GM21360 (cell line): Measurements from ENCODE around the gene OSCP1.
A peak's percentile ranks its signal among the peaks of the same experiment; 100 is the strongest.
"Not testable (repeated sequence)": the region's sequence is repeated elsewhere in the genome, so short reads cannot be mapped to it uniquely, and the experiment has no call there.

ENCODE experiments used
- ATAC-seq: cut with Tn5 transposase; IDR thresholded peaks from one replicate; pipeline ENCODE4 v1.9.1; 2021; ENCODE audit warnings: mild to moderate bottlenecking, moderate library complexity; ENCODE audit not compliant: unreplicated experiment

Gene OSCP1, protein sequence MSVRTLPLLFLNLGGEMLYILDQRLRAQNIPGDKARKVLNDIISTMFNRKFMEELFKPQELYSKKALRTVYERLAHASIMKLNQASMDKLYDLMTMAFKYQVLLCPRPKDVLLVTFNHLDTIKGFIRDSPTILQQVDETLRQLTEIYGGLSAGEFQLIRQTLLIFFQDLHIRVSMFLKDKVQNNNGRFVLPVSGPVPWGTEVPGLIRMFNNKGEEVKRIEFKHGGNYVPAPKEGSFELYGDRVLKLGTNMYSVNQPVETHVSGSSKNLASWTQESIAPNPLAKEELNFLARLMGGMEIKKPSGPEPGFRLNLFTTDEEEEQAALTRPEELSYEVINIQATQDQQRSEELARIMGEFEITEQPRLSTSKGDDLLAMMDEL

DNA sequence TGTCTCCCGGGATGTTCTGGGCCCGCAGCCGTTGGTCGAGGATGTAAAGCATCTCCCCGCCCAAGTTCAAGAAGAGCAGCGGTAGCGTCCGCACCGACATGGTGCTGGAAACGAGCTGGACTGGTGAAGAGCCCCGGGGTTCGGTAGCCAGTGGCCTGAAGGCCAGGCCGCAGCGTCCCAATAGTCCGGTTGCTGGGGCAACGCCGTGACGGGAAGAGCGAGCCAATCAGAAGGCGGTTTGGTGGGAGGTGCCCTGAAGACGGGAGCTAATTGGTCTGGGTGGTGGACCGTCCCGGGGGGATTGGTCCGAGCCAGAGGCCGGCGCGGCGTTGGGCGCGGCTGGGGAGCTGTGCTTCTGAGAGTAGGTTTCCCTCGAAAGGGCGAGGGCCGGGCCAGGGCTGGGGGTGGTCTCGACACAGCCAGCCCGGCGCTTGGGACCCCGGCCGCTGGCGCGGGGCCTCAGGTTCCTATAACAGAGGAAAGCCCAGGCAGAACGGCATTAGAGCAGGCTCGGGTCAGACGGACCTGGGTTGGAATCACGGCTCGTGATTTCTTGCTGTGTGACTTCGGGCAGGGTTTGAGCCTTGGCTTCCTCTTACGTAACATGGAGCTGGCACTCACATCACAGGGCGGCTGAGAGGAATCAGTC, at the start of gene OSCP1:
TSS of gene OSCP1 (minus strand) at position 182 of the 649 bp plus-strand sequence. CDS start at position 100, 82 bp downstream.
- ATAC-seq = peak; percentile 92

- no peak for ATAC-seq
Measured at GRCh38 chr1:36497207-36497606, 47.0 kb upstream of the OSCP1 start.

DNA sequence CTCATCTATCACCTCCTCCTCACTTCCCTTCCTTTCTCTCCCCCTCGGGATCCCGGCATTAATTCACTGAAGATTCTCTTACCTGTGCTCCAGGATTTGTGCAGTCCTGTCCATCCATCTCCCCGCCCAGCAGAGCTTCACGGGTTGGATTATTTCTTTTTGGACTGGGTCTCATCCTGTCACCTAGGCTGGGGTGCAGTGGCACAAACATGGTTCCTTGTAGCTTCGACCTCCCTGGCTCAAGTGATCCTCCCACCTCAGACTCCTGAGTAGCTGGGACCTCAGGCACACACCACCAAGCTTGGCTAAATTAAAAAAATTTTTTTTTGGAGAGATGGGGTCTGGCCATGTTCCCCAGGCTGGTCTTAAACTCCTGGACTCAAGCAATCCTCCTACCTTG, 44.7 kb upstream of the OSCP1 start:
- ATAC-seq = no peak

DNA sequence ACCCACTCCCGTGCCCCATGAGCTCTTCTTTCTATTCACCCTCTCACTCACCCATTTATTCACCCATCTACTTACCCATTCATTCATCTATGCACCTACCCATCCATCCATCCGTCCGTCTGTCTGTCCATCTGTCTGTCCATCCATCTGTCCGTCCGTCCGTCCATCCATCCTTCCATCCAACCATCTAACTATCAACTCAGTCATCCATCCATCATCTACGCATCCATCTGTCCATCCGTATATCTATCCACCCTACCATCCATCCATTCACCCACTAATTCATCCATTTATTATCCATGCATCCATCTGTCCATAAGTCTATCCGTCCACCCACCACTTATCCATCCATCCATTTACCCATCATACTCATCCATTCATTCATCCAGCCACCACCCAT, 43.3 kb upstream of the OSCP1 start:
- ATAC-seq = no peak

DNA sequence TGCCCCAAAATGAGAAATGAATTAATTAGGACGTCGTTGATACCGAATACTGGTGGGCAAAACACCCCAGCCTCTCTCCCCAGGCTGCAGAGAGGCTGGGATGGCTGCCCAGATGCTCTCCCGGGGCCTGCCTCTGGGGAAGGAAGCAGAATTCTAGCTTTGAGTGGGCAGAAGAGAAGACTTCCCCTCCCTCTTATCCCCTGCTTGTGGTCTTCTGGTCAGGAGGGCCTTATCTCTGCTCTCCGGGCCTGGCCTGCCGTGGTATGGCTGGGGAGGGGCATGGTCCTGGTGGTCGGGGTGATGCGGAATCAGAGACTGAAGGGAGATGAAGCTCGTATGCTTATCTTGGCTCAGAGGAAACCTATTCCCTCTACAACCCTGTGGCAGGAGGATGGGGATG, 42.2 kb upstream of the OSCP1 start:
- no peak for ATAC-seq

DNA sequence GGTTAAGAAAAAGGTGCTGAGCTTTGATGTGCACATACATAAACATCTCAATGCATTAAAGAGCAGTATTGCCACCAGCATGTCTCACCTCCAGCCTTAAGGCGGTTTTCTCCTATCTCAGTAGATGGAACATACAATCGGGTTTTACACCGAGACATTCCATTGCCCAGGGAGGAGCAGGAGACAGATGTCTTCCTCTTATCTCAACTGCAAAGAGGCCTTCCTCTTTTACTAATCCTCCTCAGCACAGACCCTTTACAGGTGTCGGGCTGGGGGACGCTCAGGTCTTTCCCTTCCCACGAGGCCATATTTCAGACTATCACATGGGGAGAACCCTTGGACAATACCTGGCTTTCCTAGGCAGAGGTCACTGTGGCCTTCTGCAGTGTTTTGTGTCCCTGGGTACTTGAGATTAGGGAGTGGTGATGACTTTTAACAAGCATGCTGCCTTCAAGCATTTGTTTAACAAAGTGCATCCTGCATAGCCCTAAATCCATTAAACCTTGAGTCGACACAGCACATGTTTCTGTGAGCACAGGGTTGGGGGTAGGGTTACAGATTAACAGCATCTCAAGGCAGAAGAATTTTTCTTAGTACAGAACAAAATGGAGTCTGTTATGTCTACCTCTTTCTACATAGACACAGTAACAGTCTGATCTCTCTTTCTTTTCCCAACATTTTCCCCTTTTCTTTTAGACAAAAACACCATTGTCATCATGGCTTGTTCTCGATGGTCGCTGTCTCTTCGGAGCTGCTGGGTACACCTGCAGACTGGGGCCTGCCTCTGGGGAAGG, 39.2 kb upstream of the OSCP1 start:
- ATAC-seq = not testable (repeated sequence)

GRCh38 chr1:36487906-36488305, 37.7 kb upstream of the OSCP1 start:
- ATAC-seq = no peak

GRCh38 chr1:36487336-36487725, 37.1 kb upstream of the OSCP1 start:
- not testable (repeated sequence) for ATAC-seq

DNA sequence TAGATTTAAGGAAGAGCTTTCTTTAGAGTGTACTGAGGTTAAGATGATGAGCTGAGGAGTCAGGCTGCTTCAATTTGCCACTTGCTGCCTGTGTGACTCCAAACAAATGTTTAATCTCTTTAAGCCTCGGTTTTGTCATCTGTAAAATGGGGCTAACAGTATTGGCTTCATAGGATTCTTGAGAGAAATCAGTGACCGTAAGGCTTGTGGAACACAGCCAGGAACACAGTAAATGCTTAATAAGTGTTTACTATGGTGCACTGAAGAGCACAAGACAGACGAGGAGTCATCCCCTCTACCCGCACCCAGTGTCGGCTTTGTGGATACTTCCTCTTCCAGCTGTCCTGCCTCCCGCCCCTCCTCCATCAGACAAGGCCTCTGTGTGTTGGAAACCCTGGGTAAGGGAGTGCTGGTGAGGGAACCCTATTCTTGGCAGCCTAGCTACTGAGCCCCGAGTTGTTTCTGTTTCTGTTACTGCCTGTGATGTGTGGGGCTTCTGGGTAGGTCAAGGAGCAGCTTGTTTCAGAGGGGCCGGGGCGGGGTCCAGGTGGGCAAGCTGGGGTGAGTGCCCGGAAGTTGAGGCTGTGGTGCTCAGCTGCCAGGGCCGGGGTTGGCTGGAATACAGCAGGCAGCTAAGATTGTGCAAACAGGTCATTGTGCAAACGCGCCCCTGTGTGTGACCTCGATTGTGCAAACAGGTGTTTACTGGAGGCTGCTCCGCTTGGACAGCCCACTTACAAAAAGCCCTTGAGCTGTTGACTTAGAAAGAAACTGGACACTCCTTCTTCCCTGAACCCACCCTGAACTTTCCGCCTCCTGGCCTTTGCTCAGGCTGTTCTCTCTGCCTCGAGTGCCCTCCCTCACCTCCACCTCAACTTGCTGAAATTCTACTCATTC, 36.4 kb upstream of the OSCP1 start:
- ATAC-seq = no peak

- no peak for ATAC-seq
Measured at GRCh38 chr1:36486093-36486438, 35.8 kb upstream of the OSCP1 start.

- no peak for ATAC-seq
Measured at GRCh38 chr1:36484099-36484498, 33.8 kb upstream of the OSCP1 start.

DNA sequence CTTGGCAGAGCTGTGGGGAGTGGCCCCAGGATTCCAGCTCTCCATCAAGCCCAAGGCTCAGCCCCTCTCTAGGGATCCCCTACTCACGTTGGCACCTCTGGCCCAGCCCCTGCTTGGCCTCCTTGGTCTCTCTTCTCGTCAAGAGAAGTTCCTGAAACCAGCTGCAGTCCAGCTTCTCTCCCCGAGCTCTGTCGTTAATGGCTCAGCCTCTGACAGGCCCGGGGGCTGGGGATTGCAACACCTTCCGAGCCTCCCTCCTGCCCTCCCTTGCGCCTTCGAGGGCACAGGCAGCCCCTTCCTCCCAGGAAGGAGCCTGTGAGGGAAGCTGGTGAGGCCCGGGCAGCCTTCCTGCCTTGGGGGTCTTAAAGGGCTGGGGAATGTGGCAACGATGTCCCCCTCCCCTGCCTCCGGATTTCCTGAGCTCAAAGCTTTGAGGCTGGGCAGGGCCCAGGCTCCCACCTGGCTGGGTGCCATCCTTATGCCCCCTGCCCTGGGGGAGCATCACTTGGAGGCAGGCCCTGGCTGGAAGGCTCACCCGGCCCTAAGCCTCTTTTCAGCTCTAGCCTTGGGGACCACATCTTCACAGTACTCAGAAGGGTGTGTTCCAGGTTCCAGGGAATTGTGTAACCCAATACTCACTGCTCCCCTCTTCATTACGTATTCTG, 32.6 kb upstream of the OSCP1 start, which contains the start of gene CSF3R:
TSS of gene CSF3R (minus strand) at position 190 of the 665 bp plus-strand sequence. CDS start 3,417 bp downstream, outside the sequence.
- no peak for ATAC-seq

DNA sequence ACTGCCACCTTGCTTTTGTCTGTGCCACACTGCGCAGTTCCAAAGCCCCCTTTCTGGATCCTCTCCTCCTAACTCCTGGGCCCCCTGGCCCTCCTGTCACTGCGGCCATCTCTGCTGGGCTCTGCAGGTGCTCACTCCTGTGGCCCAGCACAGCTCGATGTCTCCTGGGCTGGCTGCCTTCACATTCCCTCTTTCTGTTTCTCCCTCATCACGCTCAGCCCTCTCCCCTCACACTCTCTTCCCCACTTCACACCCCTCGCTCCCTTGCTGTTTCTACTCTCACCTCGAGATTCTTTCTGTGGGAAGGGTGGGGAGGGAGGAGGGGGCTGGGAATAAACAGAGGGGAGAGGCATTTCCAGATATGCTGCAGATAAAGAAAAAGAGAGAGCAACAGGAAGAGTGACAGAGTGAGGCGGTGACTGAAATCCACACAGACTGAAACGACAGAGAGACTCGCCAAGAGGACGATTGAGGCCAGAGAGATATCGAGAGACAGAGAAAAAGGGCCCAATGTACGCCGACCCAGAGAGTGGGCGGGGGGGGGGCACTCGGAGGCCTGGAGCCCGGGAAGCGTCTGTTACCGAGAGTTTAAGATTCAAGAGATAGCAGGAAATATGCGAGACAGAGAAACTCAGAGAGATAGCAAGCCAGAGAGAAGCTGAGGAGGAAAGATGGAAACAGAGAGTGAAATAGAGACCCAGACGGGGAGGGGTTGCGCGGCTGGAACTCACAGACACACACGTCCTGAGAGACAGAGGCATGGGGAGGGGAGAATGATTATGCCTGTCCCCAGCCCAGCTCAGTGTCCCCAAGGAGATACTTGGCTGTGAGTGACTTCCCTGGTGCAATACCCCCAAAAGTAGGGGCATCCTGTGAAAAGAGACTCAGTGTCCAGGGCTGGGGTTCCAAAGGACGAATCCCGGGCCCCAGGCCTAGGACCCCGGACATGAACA, 31.8 kb upstream of the OSCP1 start:
- no peak for ATAC-seq

DNA sequence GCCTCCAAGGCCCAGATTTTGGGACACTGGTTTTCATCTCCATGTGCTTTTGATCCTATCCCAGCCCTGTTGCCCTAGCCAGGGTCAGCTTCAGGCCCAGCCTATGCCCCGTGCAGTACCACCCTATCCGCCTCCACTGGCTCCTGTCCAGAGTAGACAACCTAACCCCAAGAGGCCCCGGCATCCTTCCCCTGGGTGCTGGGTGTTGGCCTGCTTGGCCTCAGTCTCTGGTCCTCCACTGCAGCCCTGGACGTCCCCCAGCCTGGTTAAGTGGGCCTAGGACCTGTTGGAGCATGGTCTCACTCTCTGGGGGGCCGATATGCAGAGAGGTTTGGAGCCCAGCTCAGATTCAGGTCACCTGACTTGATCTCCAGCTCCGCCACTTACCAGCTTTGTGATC, 30.8 kb upstream of the OSCP1 start:
- no peak for ATAC-seq

- ATAC-seq = no peak
Measured at GRCh38 chr1:36480161-36480560, 29.9 kb upstream of the OSCP1 start.

- no peak for ATAC-seq
Measured at GRCh38 chr1:36479505-36480051, 29.3 kb upstream of the OSCP1 start.

GRCh38 chr1:36477615-36478014, 27.4 kb upstream of the OSCP1 start:
- not testable (repeated sequence) for ATAC-seq

DNA sequence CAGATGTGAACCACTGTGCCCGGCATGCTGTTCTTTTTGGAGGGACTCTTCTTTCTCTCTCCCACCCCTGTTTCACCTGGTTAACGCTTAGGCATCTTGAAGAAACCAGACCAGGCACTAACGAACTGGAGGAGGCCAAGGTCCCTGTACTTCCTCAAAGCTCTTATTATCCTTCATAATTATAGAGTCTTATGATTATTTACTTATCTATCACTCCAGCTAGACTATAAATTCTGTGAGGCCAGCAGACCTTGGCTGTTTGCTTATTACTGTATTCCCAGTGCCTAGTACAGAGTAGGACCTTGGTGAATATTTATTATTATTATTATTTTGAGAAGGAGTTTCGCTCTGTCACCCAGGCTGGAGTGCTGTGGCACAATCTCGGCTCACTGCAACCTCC, 26.7 kb upstream of the OSCP1 start:
- ATAC-seq = no peak
